IPS-NIHi7 (cell line): ENCODE data around the gene CACFD1.

Source experiments
- DNase-seq: peaks from one replicate; pipeline ENCODE4 v3.0.0; 2012; ENCODE audit warnings: mixed read lengths; ENCODE audit errors: extremely low spot score

CACFD1 gene

DNA sequence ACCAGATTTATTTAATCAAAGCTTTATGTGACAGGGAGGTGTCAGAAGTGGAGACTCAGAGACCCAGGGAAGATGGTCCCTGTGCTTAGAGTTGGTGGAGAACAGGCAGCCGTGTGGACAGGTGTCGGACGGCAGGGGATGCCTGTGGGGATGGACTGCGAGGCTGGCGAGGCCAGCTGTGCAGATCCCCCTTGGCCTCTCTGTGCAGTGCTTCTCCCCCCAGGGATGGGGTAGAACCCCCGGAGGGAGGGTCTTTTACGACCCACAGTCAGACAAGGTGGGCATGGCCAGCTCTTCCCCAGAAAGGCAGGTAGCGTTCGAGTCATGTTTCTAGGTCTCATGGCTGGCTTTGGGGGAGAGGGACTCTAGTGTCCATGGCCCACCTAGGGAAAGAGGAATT lies 23.8 kb downstream of the CACFD1 start:
- DNase-seq: no peak

DNA sequence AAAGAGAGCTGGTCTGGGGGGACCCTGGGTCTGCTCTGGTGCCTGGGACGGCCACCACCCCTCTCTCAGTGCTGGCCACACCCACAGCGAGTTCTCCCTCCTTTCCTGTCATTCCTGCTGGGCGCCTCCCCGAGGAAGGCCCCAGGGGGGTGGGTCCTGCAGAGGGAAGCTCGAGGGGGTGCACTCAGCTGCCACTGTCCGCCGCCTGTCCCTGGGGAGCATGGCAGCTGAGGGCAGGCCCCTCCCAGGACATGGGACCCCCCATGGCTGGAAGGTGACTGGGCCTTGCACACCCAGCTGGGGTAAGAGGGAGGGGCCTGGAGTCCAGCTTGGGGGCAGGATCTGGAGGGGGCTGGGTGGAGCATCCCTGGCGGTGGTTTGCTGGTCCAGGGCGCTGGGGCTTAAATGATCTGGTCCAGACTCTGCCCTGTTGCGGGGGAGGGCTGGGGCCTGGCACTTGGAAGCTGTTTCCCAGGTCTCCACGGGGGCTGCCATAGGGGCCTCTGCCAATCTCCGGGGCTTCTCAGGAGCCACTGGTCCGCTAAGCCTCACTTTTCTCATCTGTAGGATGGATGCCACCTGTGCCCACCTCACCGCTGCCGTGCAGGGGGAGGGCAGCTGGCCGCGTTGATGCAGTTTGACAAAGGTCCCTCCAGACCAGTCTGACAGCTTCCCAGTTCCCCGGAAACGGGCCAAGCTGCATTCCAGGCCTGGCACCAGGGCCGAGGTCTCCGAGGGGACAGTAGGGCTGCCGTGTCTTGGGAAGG lies 25.1 kb downstream of the CACFD1 start:
- DNase-seq: no peak

DNA sequence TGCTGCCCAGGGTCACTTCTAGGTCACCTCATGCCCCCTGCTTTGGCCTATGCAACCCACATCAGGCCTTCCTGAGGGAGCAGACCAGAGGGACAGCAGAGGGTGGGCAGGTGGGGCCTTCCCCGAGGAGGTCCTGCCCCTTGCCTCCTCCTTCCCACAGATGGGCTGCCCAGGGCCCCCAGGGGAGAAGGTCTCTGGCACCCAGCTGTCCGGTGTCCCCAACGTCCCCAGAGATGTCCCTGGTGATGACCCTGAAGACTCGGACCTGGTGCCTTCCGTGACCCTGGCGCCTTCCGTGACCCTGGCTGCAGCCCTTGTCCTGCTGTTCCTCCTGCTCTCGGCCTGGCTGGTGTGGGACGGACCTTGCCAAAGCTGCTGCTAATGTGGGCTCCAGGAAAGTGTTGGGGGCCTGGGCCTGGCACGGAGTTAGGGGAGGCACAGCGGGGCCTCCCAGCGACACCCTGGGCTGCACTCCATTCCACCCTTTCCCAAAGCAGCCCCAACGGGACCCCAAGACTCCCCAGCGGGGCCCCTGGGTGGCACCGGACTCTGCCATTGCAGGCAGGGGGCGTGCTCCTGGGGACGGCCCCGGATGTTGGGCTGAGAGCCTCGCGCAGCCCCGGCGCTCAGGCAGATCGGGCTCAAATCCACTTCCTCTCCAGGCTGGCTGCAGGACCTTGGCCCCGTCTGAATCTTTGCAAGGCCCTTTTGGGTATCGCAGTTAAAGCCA lies 25.9 kb downstream of the CACFD1 start:
- DNase-seq: no peak

DNA sequence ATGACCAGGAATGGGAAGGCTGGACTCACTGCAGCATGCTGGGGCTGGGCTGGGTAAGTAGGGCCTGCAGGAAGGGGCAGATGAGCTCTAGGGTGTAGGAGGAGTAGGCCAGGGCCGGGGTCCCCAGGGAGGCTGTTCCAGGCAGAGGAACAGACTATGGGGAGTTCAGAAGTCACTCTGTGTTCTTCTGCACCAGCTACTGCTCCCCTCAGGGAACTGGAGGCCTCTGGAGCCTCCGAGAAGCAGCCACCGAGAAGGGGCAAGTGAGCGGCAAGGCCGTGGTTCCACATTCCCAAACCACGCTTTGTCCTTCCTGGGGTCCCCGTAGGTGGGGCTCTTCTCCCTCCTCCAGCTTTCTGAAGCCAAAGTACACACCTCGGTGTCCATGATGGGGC lies 27.6 kb downstream of the CACFD1 start:
- DNase-seq: no peak

DNA sequence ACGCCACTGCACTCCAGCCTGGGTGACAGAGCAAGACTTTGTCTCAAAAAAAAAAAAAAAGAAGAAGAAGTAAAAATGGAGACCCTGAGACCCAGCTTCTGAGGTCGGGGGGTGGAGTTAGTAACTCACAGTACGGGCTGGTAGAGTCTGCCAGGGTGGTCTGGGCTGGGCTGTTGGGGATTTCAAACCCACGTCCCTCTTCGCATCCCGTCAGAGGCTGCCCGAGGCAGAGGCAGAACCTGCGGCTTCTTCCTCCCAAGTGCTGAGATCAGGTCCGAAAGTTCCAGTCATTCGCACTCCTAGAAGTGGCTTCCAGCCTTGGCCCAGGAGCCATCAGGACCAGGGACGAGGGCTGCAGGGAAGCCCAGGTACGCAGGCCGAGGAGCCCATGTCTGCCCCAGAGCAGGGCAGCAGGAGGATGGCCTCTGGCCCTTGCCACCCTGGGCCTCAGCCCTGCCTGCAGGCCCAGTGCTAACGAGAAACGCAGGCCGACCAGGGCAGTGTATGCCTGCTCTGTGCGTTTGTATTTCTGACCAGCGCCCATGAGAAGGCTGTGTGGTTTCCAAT lies 29.0 kb downstream of the CACFD1 start:
- no peak for DNase-seq

DNA sequence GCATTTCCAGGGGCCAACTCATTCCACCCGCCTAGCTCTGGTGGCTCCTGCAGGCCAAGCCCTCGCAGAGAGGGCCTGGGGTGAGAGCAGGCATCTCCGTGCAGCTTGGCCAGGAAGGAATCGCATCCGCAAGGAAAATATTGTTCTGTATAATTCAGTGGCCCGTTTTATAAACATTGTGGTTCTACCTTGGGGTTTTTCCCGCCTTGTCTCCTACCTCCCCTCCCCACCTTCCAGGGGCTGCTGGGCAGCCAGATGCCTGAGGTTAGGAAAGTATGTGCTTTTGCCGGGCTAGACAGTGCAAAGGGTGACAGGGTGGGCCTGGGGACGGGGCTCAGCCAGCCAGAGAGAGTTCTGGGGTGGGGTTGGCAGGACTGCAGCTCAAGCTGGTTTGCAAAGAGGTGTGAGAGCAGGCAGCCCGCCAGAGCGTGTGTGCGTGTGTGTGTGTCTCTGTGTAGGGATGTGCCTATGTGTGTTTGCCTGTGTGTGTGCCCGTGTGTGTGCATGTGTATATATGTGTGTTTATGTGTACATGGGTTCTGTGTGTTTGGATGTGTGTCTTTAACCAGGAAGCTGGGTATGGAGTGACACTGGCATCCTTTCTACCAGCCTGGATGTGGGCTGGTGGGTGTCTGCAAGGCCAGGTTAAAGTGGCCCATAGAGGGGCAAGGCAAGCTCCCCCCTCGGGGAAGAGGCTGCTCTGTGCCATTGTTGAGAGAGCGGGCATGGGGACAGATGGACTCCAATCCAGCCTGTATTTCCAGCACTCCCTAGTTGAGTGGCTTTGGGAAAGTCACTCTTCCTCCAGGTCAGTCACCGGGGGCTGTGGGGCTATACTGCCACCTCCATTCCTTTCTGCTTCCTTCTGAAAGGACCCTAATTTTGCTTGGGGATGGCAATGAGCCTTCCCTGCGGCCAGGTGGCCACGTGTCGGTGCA lies 29.7 kb downstream of the CACFD1 start:
- no peak for DNase-seq

DNA sequence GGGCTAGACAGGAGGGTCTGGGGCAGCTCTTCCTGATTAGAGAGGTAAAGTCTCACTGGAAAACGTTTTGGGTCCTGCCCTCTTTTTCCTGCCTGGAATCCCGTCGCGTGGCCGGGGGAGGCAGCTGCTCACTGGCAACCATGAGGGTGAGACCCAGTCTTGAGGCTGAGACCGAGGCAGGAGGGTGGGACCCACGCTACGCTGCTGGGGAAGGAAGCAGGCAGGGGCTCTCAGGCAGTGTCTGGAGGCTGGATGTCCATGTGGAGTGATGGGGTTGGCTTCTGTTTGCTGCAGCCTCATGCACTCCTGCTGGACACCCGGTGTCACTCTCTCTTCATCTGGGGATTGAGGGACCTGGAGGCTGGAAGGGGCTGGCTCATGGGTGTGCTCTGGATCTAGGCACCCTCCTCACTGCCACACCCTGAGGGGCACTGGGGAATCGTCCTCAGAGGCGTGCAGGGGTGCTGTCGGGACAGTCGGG lies 30.5 kb downstream of the CACFD1 start:
- DNase-seq: no peak

DNA sequence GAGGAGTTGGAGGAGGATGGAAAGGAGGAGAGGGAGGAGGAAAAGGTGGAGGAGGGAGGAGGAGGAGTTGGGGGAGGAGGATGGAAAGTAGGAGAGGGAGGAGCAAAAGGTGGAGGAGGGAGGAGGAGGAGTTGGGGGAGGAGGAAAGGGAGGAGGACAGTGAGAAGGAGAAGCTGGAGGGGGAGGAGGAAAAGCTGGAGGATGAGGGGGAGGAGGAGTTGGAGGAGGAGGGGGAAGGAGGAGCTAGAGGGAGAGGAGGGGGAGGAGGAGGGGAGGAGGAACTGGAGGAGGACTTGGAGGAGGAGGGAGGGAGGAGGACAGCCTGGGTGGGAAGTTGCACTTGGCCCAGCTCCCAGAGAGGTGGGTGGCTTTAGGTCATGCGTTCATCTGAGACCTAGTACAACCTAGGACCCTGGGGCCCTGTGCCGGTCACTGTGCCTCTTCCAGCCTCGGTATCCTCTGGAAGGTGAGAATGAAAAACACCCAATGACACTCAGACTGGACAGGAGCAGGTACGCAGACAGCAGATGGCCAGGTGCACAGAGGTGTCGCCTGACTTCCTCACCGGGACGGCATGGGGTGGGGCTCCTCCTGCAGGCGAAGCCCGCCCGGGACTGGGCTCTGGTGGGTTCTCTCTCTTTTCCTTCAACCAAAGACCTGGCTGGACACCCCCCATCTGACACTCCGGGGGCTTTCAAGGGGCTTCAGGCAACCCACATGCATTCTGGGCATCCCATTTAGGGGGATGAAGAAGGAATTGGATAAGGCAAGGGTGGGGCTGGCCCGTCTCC lies 31.3 kb downstream of the CACFD1 start:
- DNase-seq: no peak

DNA sequence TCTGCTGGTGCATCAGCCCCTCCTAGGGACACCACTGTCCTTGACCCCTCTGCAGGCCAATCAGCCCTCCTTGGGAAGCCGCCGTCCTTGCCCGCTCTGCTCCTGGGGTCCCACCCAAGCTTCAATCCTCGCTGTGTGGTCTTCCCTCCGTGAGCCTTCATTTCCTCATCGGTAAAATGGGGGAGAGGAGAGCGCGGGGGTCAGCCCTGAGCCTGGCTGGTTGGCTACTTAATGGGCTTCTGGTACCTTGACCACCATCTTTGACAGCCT lies 31.8 kb downstream of the CACFD1 start:
- DNase-seq: peak; percentile 6

DNA sequence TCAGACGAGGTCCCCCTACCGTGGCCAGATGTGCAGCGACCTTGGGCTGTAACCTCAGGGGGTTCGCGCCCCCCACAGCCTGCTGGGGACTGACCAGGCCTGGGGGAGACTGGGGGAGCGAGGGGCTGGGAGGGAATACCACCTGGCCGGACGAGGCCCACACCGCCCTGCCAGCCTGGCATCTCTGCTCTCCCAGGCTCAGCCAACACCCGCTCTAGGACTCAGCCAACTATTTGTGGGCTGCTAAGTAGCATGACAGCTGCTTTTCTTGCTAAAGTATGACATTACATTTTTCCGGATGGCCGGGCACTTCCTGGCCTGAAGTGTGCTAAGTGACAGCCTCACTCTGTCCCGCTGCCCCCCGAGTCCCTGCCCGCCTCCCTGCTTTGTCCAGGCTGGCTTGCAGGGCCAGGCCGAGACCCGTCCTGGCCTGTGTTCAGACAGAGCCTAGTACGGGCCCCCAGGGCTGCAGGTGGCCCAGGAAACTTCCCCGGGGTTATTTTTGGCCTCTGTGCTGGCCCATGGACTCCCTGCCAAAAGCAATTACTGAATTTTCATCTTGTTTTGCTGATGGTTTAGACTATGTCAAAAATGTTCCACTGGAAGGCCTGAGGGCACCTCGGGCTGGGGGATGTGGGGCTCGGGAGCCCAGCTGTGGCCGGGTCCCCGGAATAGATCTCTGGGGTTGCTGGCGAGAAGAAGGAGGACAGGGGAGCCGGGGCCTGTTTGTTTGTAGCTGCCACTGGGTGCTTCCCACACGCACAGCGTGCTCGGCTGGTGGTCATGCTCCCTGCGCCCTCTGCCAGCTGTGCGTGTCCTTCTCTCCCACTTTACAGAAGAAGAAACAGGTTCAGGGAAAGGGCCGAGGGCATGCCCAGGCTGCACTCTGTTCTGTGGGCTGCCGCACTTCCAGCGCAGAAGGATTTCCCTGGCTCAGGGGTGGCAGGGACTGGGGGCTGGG lies 32.6 kb downstream of the CACFD1 start:
- DNase-seq: no peak

DNA sequence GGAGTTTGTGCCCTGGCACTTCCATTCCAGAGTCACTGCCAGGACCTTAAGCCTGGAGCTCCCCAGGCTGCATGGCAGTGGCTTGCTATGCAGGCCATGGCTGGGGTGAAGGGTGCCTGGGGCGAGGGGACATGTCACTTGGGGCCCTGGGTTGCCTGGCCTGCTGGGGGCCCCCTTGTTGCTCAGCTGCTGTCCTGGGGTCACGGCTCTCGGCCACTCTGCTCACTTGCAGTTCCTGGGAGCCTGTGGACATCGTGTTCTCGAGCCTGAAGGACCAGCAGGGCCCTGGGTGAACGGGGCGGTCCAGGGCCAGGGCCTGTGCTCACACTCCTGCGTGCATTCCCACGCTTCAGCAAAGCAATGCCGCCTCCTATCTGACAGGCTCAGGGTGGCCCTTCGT lies 33.6 kb downstream of the CACFD1 start:
- no peak for DNase-seq

DNA sequence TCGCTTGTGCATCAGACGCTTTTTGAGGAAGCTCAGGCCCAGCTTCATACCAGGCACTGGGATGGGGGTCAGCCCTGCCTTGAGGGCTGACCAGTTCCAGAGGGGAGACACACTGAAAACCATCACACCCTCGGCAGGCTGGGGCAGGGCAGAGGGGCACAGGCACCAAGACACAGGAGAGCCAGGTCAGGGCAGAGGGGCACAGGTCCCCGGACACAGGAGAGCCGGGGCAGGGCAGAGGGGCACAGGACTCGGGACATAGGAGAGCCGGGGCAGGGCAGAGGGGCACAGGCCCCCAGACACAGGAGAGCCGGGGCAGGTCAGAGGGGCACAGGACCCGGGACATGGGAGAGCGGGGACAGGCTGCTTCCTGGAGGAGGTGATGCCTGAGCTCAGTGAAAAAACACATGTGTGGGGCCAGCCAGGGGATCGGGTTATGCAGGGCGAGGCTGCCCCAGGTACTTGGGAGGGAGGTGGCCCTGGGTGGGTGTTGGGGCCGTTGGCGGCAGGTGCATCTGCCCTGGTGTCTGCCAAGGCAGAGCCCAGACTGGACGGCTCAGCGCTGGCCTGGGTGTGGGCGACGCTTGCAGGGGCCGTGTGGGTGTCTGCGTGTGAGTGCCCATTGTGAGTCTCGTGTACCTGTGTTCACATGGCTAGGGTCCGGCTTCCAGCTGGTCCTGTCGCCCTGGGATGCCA lies 34.2 kb downstream of the CACFD1 start:
- DNase-seq: no peak

DNA sequence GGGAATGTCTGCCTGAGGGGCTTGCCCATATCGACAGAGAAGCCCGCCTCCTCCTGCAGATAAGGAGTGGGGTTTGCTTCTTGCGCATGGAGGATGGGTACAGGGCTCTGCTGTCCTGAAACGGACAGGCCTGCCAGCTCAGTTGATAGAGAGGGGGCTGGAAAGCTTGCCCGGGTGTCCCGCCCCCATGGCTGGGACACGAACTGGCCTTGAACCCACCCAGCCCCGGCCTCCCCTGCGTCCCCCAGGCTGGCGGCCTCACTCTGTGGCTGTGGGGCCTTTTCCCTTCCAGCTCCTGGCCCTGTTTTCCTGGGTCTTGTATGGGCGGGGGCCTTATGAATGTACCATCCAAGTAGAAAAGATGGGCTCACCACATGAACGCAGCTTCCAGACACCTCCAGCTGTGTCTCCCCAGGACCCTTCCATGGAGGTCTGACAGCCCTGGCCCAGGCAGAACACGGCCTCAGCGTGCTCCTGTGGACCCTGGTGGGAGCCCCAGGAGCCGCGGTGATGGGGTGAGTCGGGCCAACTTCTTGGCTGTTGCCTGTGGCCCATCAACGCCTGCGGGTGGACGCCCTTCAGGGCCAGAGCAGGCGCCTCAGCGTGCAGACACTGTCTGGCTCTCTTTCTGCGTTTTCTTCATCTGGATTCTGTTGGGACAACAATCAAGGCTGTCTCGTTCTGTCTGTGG lies 35.0 kb downstream of the CACFD1 start:
- DNase-seq: no peak

DNA sequence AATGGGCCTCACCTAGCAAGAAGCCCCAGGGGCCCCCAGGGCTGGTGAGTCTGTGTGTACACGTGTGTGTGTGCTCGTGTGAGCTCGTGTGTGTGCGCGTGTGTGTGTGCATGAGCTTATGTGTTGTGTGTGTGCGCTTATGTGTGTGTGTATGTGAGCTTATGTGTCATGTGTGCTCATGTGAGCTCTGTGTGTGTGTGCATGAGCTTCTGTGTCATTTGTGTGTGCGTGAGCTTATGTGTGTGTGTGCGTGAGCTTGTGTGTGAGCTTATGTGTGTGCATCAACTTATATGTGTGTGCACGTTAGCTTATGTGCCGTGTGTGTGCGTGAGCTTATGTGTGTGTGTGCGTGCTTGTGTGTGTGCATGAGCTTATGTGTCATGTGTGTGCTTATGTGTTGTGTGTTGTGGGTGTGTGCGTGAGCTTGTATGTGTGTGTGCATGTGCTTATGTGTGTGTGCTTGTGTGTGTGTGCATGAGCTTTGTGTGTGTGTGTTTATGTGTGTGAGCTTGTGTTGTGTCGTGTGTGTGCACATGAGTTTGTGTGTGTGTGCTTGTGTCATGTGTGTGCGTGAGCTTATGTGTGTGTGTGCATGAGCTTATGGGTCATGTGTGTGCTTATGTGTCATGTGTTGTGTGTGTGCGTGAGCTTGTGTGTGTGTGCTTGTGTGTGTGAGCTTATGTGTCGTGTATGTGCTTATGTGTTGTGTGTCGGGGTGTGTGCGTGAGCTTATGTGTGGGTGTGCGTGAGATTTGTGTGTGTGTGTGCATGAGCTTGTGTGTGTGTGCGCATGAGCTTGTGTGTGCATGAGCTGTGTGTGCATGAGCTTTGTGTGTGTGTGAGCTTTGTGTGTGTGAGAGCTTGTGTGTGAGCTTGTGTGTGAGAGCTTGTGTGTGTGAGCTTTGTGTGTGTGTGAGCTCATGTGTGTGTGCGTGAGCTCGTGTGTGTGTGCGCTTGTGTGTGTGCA lies 35.8 kb downstream of the CACFD1 start:
- DNase-seq: no peak

DNA sequence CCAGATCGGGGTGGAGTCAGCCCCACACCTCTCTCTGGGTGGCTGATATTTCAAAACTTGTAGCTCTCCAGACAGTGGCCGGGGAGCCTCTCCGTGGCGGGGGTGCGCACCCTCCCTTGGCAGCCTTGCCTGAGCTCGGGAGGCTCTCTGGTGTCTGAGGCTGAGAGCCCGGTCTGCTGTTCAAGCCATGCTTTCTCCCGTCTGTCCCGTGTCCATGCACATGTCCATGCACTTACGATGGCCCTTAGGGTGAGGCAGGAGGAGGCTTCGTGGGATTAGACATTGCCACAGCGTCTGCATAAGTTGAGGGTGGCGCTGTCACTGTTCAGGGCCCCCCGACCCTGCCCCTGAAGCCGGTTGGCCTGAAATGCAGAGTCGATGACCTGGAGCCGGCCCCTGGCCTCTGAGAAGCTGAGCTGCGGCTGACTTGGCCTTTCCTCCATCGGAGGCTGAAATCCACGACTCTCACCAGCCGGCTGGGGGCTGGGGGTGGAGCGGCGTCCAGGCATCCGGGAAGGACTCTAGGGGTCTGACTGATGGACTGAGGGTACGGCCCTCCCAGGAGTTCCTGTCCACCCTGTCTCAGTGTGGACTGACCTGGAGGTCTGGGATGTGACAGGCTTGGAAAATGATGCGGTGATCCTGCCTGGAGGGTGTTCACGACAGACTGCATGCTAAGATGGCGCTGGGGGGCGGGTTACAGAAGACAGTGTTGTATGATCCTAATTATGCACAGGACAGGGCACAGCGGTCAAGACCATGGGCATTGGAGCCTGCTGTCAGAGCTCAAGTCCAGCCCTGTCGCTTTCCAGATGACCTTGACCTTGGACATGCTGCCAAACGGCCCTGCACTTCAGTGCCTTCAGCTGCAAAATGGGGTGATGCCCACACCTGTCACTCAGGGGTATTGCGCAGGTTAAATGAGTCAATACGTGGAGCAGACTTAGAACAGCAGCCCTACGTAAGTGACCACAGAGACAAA lies 37.4 kb downstream of the CACFD1 start:
- no peak for DNase-seq

DNA sequence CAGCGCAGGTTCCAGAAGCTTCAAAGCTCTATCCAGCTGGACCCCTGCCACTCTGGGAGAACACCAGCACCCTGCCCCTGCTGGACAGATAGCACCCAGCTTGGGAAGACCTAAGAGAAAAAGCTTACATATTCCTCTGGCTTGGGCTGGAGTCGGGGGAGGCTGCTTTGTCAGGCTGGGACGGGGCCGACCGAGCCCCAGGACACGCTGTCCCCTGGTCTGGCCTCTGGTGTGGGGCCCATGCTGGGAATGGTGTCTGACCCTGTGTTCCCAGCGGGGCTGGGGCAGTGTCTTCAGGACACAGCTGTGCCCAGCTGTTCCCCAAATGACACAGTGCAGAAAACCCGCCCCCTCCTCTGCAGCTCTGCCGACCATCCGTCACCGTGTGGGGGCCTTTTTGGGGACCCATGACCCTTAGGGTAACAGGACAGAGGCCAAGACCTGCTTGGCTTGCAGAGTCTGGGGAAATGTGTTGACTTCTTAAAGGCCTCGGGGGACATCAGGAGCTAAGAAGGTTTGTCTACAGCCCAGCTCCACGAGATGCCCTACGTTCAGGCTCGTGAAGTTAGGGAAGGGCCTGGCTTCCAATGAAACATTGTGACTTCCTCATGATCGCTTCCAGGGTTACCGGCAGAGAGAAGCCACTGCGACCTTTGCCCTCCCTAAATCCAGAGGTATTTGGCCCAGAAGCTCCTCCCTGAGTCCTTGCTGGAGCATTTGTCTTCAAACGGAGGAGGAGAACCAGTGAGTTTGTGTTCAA lies 39.5 kb downstream of the CACFD1 start:
- no peak for DNase-seq
